HepG2 (cell line): Measurements from ENCODE around the gene KIF19. TPM values are rescaled to one million over a fixed set of nuclear protein-coding genes. Genes with fewer than 3 reads are reported as not detected.
"Not testable (repeated sequence)": the region's sequence is repeated elsewhere in the genome, so short reads cannot be mapped to it uniquely, and the experiment has no call there.

Source experiments
- ATAC-seq: fragments of 200-7000 bp; cut with Tn5 transposase; 3 replicates; pipeline ENCODE4 v1.9.1; 2020; ENCODE audit warnings: mild to moderate bottlenecking, moderate library complexity
- BruUV-seq: library from RNA; stranded (reverse); fragments of 400-500 nt; replicated peaks from 2 replicates; lab custom pipeline; 2021; lab: Mats Ljungman, UMichigan
- CTCF ChIA-PET: fragments of 300-600 bp; formaldehyde crosslinking; extraction: SDS; loops from one replicate; lab custom pipeline; 2021; ENCODE audit warnings: low total read pairs, inconsistent platforms, low intra/inter-chr PET ratio; lab: Yijun Ruan, JAX
- POLR2A ChIA-PET: fragments of 350-600 bp; sonication (Branson Sonifier 250); formaldehyde crosslinking; loops from one replicate; lab custom pipeline; 2020; ENCODE audit warnings: antibody characterized with exemption, inconsistent platforms; lab: Yijun Ruan, JAX
- DNase-seq: peaks from one replicate; pipeline ENCODE4 v3.0.0-alpha.2; 2015; ENCODE audit warnings: low spot score
- FAIRE-seq: peaks from 3 replicates; lab custom pipeline; 2011; peaks lifted over from hg19 to GRCh38; lab: Jason Lieb, UNC
- H2AFZ ChIP-seq: one replicate; pipeline ENCODE4 v1.6.1; 2011; ENCODE audit warnings: low read length, inconsistent platforms
- H3K27ac ChIP-seq: fragments of 300-600 bp; 3 replicates; pipeline ENCODE4 v1.8.0; 2011; ENCODE audit warnings: mixed run types, mild to moderate bottlenecking, mixed read lengths, low read length, inconsistent platforms; ENCODE audit not compliant: insufficient read depth; ENCODE audit errors: extremely low read length
- H3K27me3 ChIP-seq, 2 experiments: fragments of 200-600 bp in 1 of 2; 2 replicates in 1 of 2; 3 replicates in 1 of 2; pipeline versions ENCODE4 v1.6.0 to v1.8.0; 2011; ENCODE audit warnings: low read length in 2 of 2, mild to moderate bottlenecking in 2 of 2, moderate library complexity in 2 of 2, inconsistent platforms in 1 of 2; ENCODE audit not compliant: insufficient read depth in 2 of 2, control insufficient read depth in 1 of 2
- H3K36me3 ChIP-seq, 2 experiments: fragments of 200-600 bp in 1 of 2; replicated peaks in 1 of 2; 2 replicates in 1 of 2; 3 replicates in 1 of 2; pipeline versions ENCODE4 v1.5.1 to v1.8.0; 2011; ENCODE audit warnings: low read length in 2 of 2, inconsistent platforms in 1 of 2; ENCODE audit not compliant: insufficient read depth in 2 of 2, control insufficient read depth in 1 of 2
- H3K4me1 ChIP-seq: 2 replicates; pipeline ENCODE4 v1.5.1; 2012; ENCODE audit warnings: low read length, inconsistent platforms; ENCODE audit not compliant: insufficient read depth
- H3K4me2 ChIP-seq: 2 replicates; pipeline ENCODE4 v1.6.0; 2011; ENCODE audit warnings: low read depth, low read length, inconsistent platforms
- H3K4me3 ChIP-seq, 3 experiments: fragments of 200-600 bp in 1 of 3; sonication (generic), shearing (Covaris generic) in 1 of 3; replicated peaks in 1 of 3; 2 replicates each; pipeline ENCODE4 v1.5.1; 2011 to 2016; ENCODE audit warnings: low read length in 3 of 3, inconsistent platforms in 2 of 3, low read depth in 2 of 3, mild to moderate bottlenecking in 2 of 3, control low read depth in 1 of 3, mixed read lengths in 1 of 3; ENCODE audit not compliant: insufficient read depth in 1 of 3
- H3K79me2 ChIP-seq: one replicate; pipeline ENCODE4 v1.6.1; 2011; ENCODE audit warnings: low read length, inconsistent platforms; ENCODE audit not compliant: insufficient read depth
- H3K9ac ChIP-seq: 2 replicates; pipeline ENCODE4 v1.6.0; 2011; ENCODE audit warnings: mild to moderate bottlenecking, low read depth, low read length, inconsistent platforms; ENCODE audit not compliant: insufficient read depth
- H3K9me3 ChIP-seq: 2 replicates; pipeline ENCODE4 v1.5.1; 2012; ENCODE audit warnings: mild to moderate bottlenecking, low read length
- H4K20me1 ChIP-seq: 2 replicates; pipeline ENCODE4 v1.6.0; 2011; ENCODE audit warnings: inconsistent platforms, mild to moderate bottlenecking, low read length, moderate library complexity; ENCODE audit not compliant: insufficient read depth
- KAT8 ChIP-seq: IDR thresholded peaks from 2 replicates; pipeline ENCODE4 v1.6.1; 2016; ENCODE audit warnings: missing genetic modification reagents, missing compliant biosample characterization
- MAFK ChIP-seq, 2 experiments: IDR thresholded peaks in 1 of 2; conservative IDR thresholded peaks in 1 of 2; 2 replicates each; pipeline ENCODE4 v1.6.1; 2011; ENCODE audit warnings: improper control_type of control experiment in 2 of 2, low read length in 2 of 2
- NR1H2 ChIP-seq: sonication (generic); formaldehyde crosslinking; IDR thresholded peaks from 2 replicates; pipeline ENCODE4 v1.8.1; 2022; ENCODE audit warnings: low read depth, missing genetic modification reagents, borderline replicate concordance
- SATB2 ChIP-seq: sonication (generic); formaldehyde crosslinking; IDR thresholded peaks from 2 replicates; pipeline ENCODE4 v1.5.0; 2020; ENCODE audit warnings: missing genetic modification reagents
- THAP11 ChIP-seq: IDR thresholded peaks from 2 replicates; pipeline ENCODE4 v1.6.1; 2016; ENCODE audit warnings: missing biosample characterization, missing genetic modification reagents
- TP53 ChIP-seq: sonication (generic); formaldehyde crosslinking; conservative IDR thresholded peaks from 2 replicates; pipeline ENCODE4 v1.4.0; 2020; ENCODE audit warnings: missing genetic modification reagents
- U2AF1 ChIP-seq: fragments of 200-400 bp; formaldehyde crosslinking; optimal IDR thresholded peaks from 2 replicates; pipeline ENCODE3; 2017; ENCODE audit warnings: mild to moderate bottlenecking, low read depth, low read length
- ZNF558 ChIP-seq: sonication (generic); formaldehyde crosslinking; IDR thresholded peaks from 2 replicates; pipeline ENCODE4 v1.9.0; 2022; ENCODE audit warnings: mild to moderate bottlenecking, missing genetic modification reagents, borderline replicate concordance
- ZNF562 ChIP-seq: sonication (generic); formaldehyde crosslinking; IDR thresholded peaks from 2 replicates; pipeline ENCODE4 v1.8.0; 2022; ENCODE audit warnings: missing genetic modification reagents, borderline replicate concordance
- ZNF629 ChIP-seq: sonication (generic); formaldehyde crosslinking; conservative IDR thresholded peaks from 2 replicates; pipeline ENCODE4 v1.5.0; 2020; ENCODE audit warnings: missing genetic modification reagents
- WGBS: methylation state at CpG from one replicate; pipeline ENCODE4 v1.1.6; 2017; ENCODE audit warnings: low lambda C conversion rate; 5-methylcytosine and 5-hydroxymethylcytosine counted together
- in situ Hi-C: cut with HindIII; loops from 2 replicates; pipeline ENCODE4 v1.10.0; 2017; ENCODE audit warnings: low pct_unique_long_range_greater_than_20kb; ENCODE audit not compliant: extremely low pct_ligation_motif_present
- intact Hi-C: fragments of 100-400 bp; cut with micrococcal nuclease; formaldehyde crosslinking; loops from one replicate; pipeline ENCODE4 v1.10.0; 2022; ENCODE audit not compliant: unreplicated experiment
- polyA plus RNA-seq, 8 experiments: library from polyadenylated mRNA; depleted of rRNA in 3 of 8; stranded (reverse) in 7 of 8; unstranded in 1 of 8; fragments of >200 nt; fragmentation: Illumina TruSeq in 4 of 8; extraction: Trizol in 4 of 8; gene quantifications; 2 replicates each; pipeline versions ENCODE4 v1.2.1 to v1.2.3, GENCODE V29; 2011 to 2016; ENCODE audit warnings: low read depth in 4 of 8, missing spikeins in 1 of 8, mixed read lengths in 1 of 8; ENCODE audit not compliant: insufficient read depth in 1 of 8
- total RNA-seq, 5 experiments: library from RNA; depleted of rRNA; stranded (reverse); fragments of >200 nt; fragmentation: Illumina TruSeq; extraction: Trizol; gene quantifications; 2 replicates each; pipeline ENCODE4 v1.2.3, GENCODE V29; 2016; ENCODE audit warnings: low read depth in 1 of 5
- TF ChIP-seq, protein P1 (sequence below): sonication (generic); formaldehyde crosslinking; IDR thresholded peaks from 2 replicates; pipeline ENCODE4 v1.8.0; 2022; ENCODE audit warnings: mild to moderate bottlenecking, missing genetic modification reagents, moderate library complexity

KIF19 gene
- total and polyA plus RNA-seq, 2 of the 13 experiments (the other 11 are each of a cell fraction or from before 2014, with no cell fraction given): not detected

DNA sequence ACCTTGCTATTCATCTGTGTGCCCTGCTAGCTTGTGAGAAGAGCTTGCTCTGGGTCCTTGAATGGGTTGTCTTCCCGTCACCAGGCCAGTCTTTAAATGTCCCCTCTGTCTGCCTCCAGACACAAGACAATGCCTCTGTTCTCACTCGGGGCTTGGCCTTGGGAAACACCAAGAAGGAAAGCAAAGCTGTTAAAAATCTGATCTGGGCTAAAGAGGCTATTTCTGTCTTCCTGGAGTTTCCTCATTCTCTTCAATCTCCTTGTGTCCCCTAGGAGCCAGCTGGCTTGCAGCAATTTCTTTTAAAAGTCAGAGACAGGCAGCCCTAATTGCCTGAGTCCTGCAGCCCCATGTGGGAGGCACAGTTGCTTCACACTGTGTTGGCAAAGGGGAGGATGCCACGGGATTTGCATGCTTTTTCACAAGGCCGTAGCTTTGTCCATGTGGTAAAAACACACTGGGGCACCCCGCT, 49.5 kb upstream of the KIF19 start:
- Histone ChIP-seq H3K4me2 (no peak overlapping the region), H3K4me1 (no peaks in the 10 kb centered on the region), H3K4me3 (no peak overlapping the region), H3K79me2 (no peaks in the 10 kb centered on the region), H3K9ac (no peak overlapping the region), H3K27me3 (peaks cover 6 to 44% of the 10 kb centered on the region in 2 experiments), H2AFZ (no peak overlapping the region), H4K20me1 (no peaks in the 10 kb centered on the region), H3K36me3 (no peaks in the 10 kb centered on the region), H3K27ac (no peak overlapping the region), H3K9me3 (no peaks in the 10 kb centered on the region)
- TF ChIP-seq MAFK (conservative IDR thresholded peaks at IDR 0.05 in 1 of 2, IDR thresholded peaks at IDR 0.05 in 1 of 2; ENCODE audit: low read length in 2 of 2) (peak; percentile 20 to 39; a peak in 1 of 4 replicates), U2AF1 (no peak), SATB2 (no peak)
- DNase-seq (no peak), ATAC-seq (no peak), FAIRE-seq (no peak)
- in situ Hi-C loops: no loop called here
- BruUV-seq: no TSS peak
- POLR2A ChIA-PET: interaction anchor here (0.6 kb wide), 1 partner anchor 1877 kb away, joined by 3 read pairs; no protein-coding TSS in a partner anchor
- CTCF ChIA-PET: no interaction called here
- intact Hi-C loops: no loop called here
- 12% methylated on average over 5 of the region's 5 CpGs for WGBS

DNA sequence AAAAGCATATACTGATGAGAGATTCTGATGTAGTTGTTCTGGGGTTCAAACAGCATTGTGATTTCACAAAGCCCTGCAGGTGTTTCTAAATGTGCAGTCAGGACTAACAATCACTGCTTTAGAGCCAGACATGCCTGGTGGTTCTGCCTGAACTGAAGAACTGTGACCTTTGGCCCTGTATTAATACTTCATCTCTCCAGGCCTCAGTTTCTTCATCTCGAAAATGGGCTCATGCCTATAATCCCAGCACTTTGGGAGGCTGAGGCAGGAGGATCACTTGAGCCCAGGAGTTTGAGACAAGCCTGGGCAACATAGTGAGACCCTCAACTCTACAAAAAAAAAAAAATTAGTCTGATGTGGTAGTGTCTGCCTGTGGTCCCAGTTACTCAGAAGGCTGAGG, 48.1 kb upstream of the KIF19 start:
- BruUV-seq: no TSS peak
- CTCF ChIA-PET: no interaction called here
- ATAC-seq (no peak), FAIRE-seq (no peak), DNase-seq (no peak)
- H3K4me2 ChIP-seq: no peak overlapping the region
- POLR2A ChIA-PET: no interaction called here
- TF ChIP-seq NR1H2 (CRISPR knock-in tag) (no peak), THAP11 (CRISPR knock-in tag) (no peak), ZNF629 (CRISPR knock-in tag) (peak; percentile 87), KAT8 (no peak), TP53 (no peak), ZNF562 (no peak), ZNF558 (no peak)
- TF ChIP-seq, protein P1, sequence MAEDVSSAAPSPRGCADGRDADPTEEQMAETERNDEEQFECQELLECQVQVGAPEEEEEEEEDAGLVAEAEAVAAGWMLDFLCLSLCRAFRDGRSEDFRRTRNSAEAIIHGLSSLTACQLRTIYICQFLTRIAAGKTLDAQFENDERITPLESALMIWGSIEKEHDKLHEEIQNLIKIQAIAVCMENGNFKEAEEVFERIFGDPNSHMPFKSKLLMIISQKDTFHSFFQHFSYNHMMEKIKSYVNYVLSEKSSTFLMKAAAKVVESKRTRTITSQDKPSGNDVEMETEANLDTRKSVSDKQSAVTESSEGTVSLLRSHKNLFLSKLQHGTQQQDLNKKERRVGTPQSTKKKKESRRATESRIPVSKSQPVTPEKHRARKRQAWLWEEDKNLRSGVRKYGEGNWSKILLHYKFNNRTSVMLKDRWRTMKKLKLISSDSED (CRISPR knock-in tag): no peak
- H3K79me2 ChIP-seq: no peaks in the 10 kb centered on the region
- in situ Hi-C loops: no loop called here
- H3K27me3 ChIP-seq: peaks cover 6 to 34% of the 10 kb centered on the region in 2 experiments; a peak in 4 of 5 replicates
- no peak overlapping the region for H3K9ac ChIP-seq
- no peaks in the 10 kb centered on the region for H4K20me1 ChIP-seq
- intact Hi-C loops: no loop called here
- H3K4me3 ChIP-seq: no peak overlapping the region
- H3K9me3 ChIP-seq: no peaks in the 10 kb centered on the region
- 0% methylated on average over 1 of the region's 1 CpG for WGBS
- H2AFZ ChIP-seq: no peak overlapping the region
- no peaks in the 10 kb centered on the region for H3K36me3 ChIP-seq
- no peak overlapping the region for H3K27ac ChIP-seq
- H3K4me1 ChIP-seq: no peaks in the 10 kb centered on the region

DNA sequence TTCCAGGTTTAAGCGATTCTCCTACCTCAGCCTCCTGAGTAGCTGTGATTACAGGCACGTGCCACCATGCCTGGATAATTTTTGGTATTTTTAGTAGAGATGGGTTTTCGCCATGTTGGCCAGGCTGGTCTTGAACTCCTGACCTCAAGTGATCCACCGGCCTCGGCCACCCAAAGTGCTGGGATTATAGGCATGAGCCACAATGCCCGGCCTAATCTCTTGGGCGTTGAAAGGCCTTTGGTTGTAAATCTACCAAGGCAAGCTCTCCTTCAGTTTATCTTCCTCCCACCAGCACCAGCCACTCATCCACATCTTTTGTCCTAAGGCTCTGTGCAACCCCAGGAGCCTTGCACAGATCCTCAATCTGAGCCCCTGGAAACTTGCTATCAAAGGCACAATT, 46.4 kb upstream of the KIF19 start:
- H3K4me3 ChIP-seq, FAIRE-seq, H4K20me1 ChIP-seq, H3K79me2 ChIP-seq, ATAC-seq, in situ Hi-C loops, H3K36me3 ChIP-seq, H2AFZ ChIP-seq, DNase-seq, H3K27ac ChIP-seq, CTCF ChIA-PET, BruUV-seq, H3K4me1 ChIP-seq, H3K4me2 ChIP-seq, H3K9ac ChIP-seq, H3K9me3 ChIP-seq, intact Hi-C loops, POLR2A ChIA-PET: not testable (repeated sequence)
- WGBS: 48% methylated on average over 7 of the region's 7 CpGs
- peaks cover 5 to 21% of the 10 kb centered on the region in 2 experiments; a peak in 3 of 5 replicates for H3K27me3 ChIP-seq
